Activated naive CD4-positive, alpha-beta T cell treated with anti-CD3 and anti-CD28 coated beads, Interleukin-2, amount 50 U/mL, for 16 hours (primary cell): ENCODE measurements around the gene LCE3A.
"Not testable (repeated sequence)": the region's sequence is repeated elsewhere in the genome, so short reads cannot be mapped to it uniquely, and the experiment has no call there.

Source experiments
- DNase-seq: peaks from one replicate; pipeline ENCODE4 v3.0.0-alpha.2; 2020

LCE3A gene, protein sequence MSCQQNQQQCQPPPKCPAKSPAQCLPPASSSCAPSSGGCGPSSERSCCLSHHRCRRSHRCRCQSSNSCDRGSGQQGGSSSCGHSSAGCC

DNA sequence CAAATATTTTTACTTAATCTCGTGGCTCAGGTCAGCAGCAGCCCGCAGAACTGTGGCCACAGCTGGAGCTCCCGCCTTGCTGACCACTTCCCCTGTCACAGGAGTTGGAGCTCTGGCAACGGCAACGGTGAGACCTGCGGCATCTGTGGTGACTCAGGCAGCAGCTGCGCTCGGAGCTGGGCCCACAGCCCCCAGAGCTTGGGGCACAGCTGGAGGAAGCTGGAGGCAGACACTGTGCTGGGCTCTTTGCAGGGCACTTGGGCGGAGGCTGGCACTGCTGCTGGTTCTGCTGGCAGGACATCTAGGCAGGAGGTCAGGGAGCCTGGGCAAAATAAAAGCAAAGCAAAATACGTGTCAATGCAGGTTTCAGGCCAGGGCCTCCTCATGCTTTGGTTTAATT lies at the start of gene LCE3A:
Gene LCE3A (minus strand): TSS at position 301 of the 400 bp plus-strand sequence. CDS start 0 bp downstream, at position 301.
- no peak for DNase-seq

DNA sequence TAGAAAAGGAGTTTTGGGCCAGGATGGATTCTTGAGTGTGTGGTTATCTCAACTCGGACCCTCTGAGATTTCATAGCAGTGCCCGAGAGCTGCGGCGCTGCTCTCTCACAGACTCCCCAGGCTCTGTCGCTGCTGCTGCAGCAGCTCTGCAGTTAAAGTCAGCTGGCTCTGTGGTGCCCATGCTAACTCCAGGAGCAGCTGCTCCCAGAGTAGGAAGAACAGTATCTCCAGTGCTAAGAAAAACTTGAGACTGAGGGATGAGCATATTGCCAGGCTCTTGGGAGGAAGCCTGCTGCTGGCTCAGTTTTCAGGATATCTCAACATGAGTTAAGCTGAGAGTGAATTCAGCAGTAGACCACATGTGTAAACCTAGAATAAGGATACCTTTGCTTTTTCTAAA lies 44.7 kb upstream of the LCE3A start:
- DNase-seq: no peak

DNA sequence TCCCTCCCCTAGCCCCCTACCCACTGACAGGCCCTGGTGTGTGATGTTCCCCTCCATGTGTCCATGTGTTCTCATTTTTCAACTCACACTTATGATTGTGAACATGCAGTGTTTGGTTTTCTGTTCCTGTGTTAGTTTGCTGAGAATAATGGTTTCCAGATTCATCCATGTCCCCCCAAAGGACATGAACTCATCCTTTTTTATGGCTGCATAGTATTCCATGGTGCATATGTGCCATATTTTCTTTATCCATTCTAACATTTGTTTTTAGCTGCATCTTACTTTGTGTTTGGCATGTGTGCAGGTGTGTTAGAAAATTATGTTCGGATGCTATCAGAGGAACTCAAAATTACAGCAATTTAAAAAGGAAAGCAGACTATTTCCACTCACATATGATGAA lies 43.3 kb upstream of the LCE3A start:
- not testable (repeated sequence) for DNase-seq

DNA sequence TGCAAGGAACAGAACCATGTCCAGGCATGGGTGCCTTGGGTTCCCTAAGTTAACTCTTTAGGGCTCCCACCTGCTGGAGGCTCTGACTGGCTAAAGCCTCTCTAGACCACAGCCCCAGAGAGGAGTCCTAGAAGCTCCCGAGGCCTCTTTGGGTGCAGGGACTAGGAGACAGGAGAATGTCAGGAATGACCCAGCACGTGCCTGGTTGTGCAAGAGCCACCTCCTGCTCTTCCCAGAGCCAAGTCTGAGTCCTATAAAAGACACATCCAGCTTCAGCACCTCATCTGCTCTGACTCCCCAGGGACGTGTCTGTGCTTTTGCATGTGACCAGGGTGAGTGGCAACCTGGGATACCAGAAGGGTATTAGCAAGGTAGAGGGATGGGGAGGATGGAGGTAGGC lies 40.2 kb upstream of the LCE3A start, which contains the start of gene LCE2D:
Gene LCE2D (plus strand): TSS at position 283 of the 400 bp plus-strand sequence. CDS start 726 bp downstream, outside the sequence.
- no peak for DNase-seq

DNA sequence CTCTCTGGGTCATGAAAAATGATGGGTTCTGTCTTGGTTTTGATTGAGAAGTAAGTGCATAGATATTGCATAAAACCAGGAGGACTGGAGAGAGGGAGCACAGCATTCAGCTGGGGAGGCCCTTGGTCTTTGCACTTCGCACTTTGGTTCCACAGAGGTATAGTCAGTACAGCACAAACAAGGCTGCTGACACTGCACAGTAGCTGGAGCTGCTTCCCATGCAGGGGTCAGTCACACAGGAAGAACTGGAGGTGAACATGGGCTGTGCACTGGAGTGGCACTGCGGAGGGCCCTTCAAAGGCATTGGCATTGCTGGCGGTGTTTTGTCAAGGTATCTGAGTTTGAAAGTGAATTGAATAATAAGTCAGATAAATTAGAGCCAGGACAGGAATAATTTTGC lies 35.7 kb upstream of the LCE3A start:
- no peak for DNase-seq

DNA sequence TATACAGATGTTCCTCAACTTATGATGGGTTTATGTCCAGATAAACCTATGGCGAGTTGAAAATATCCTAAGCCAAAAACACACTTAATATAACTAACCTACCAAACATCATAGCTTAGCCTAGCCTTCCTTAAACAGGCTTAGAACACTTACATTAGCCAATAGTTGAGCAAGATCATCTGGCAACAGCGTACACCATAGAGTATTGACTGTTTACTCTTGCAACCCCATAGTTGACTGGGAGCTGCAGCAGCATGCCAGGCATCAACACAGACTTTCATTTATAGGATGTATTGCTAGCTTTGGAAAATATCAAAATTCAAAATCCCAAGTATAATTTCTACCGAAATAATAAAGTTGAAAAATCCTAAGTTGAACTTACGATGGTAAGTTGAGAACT lies 34.8 kb upstream of the LCE3A start:
- no peak for DNase-seq

DNA sequence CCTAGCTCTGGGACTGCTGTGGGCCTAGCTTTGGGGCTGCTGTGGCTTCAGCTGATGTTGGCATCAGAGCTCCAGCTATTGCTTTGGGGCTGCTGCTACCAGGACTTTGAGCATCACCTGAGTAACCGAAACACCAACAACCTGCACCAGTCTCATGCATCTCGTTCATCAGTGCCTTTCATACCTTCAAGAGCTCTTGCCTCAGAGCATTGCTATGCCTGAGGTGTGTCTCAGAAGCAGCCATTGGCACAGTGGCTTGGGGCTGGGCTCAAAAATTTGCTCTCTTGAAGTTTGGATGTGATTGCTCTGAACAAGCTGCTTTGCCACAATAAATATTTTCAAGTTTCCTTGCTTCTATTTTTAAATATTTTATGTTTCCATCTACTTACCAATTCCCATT lies 33.6 kb upstream of the LCE3A start:
- no peak for DNase-seq

DNA sequence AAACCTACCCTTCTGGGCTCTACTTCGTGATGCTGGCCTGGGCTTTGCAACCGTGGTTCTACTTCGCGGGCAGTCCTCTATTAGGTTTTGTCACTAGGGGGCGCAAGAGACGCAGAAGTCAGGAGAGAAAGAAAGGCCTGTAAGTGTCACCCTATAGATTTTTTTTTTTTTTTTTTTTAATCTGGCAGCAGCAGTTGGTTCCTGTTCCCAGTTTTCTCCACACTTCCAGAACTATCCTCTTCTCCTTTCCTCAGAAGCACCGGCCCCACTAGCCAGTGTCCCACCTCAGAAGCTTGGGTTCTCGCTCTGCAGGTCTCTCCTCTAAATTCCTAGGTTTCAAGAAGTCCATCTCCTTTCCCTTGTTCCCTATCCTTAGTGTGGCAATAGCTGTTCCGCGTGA lies 31.2 kb upstream of the LCE3A start:
- DNase-seq: peak; percentile 26

DNA sequence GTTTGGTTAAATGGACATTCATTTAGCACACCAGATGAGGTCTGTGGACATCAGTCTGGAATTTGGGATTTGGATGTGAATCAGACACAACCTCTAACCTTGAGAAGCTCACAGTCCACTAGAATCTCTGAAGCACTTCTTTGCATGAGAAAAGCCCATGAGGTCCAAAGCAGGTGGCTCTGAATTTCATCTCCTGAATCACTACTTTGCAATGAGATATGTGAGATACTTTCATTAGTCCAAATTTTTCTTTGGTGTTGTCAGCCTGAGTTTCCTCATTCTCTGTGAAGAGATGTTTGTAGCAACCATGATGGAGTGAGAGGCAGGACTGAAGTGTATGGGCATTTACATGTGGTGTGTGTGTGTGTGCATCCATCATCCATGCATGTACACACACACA lies 23.8 kb upstream of the LCE3A start:
- DNase-seq: no peak

DNA sequence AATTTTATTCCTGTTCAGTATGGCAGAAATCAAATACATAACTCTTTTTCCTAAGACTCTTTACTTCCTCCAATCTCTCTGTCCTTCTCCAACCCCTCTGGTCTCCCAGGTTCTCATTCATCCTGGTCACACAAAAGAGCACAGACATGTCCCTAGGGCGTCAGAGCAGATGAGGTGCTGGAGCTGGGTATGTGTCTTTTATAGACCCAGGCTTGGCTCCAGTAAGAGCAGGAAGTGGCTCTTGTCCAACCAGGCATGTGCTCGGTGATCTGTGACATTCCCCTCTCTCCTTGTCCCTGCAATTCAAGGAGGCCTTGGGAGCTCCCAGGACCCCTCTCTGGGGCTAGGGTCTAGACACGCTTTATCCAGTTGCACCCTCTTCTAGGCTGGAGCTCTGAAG lies 22.2 kb upstream of the LCE3A start:
- no peak for DNase-seq

DNA sequence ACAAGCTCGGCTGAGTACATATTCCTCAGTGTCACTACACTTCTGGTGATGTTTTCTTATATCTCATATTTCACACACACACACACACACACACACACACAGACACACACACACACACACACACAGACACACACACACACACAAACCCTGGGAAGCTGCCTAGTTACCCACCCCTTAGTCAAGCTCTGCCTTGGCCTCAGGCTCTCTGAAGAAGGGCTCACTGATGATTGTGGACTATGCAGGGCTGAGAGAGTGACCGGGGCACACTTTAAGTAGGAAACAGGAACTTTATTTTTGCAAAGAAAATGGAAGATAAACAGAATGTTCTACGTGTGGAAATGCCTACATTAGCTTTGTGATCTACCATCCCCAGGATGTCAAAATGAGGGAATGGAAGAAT lies 21.0 kb upstream of the LCE3A start:
- DNase-seq: no peak

DNA sequence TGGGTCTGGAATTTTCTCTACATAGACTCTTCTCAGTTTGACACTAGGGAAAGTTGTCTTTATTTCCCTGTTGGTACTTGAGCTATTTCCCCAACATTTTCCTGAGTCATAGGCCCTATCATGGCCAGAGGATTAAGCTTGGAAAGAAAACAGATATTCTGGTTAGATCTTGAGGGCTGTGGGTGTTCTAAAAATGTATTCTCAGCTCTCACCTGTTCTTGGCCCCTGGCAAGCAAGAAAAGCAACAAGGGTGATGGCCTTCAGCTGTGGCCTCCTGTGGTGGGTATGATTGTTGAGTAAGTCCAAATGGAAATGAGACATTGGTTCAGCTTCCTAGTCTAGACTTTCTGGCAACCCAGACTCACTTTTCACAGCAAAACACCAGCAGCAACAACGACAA lies 17.4 kb upstream of the LCE3A start:
- DNase-seq: no peak

DNA sequence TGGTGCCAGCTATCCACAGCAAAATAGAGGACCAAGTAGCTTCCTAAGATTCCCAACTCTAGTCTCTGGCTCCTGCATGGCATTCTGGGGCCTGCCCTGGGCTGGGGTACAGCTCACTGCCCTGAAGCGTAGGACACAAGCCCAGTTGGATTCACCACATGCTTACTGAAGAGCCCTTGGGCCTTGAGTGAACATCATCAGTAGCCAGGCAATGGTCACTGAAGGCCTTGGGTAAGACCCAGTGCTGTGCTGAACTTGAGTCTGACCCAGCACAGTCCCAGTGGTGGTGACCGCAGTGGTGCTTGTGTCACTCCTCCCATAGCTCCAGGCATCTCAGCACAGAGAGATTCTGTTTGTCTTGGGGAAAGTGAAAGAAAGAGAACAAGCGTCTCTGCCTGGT lies 7.7 kb upstream of the LCE3A start:
- no peak for DNase-seq

DNA sequence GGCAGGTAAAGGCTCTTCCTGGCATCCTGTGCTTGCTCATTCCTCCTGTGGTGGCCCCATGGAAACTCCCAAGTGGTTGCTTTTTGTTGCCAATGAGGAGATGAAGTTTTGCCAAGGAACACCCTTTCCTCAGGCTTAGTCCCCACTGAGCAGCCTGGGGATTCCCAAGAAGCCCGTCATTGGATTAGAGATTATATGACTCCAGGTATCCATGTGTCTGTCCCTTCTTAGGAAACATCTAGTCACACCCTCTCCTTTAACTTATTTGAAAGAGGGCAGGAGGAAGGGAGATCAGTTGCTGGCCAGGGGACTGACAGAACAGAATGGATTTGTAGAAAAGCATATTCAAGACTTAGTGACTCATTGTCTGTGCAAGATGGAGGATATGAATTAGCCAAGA lies 3.8 kb upstream of the LCE3A start:
- DNase-seq: no peak

DNA sequence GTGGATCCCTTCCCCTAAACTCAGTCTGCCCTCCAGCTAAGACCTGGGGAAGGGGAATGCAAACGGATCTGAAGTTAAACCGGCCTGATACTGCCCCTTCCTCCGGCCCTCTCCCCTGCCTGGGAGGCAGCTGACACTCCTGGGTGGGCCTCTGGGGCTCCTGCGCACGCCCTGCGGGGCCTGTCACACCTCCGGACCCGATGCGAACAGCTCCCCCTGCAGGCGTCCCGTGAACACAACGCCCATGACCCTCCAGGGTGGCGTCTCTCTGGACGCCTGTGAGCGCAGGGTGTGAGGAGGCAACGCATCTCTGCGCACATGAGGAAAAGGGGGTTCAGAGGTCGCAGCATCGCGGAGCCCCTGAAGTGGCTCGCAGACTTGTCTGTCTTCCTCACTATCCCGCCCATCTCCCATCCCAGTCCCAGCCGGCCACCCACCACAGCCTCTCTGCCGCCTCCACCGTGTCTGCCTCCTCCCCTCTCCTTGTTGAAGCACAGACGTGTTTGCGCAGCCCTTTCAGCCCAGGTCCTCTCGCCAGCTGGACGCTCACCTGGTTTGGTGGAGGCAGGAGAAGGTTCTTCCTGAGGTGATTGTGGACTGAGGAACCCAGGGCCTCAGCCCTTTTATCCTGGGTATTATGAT lies 421 bp upstream of the LCE3A start:
- DNase-seq: no peak

DNA sequence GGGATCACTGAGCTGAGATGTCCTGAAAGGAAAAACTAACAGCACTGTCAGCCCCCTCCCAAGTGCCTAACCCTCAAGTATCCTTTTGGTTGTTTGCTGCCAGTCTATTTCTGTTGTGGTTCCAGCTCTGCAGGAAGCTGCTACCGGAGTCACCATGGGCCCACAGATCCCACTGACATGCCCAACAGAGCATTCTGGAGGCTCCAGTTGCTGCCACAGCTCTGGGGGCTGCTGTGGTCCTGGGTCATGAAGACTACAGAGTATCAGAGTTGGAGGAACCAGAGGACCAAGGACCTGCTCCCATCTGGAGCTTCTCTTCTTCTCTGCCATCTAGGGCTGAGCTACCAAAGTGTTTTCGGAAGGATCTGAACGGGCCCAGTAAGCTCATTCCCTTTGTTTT lies 910 bp downstream of the LCE3A start:
- DNase-seq: no peak

DNA sequence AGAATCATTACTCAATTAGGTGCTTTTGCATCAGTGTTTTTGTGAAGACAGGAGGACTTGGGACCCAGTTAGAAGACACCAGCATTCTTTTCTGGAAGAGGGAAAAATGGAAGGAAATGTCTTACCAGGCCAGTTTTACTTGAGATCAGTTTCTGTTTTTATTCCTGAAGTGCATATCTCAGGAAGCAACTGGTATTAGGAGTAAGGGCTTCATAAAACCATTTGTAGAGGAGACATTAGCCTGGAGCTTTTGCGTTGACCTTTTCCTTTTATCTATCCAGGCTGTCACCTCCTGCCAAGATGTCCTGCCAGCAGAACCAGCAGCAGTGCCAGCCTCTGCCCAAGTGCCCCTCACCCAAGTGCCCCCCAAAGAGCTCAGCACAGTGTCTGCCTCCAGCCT lies 9.4 kb downstream of the LCE3A start, which contains the start of gene LCE3B:
Gene LCE3B (plus strand): TSS at position 301 of the 400 bp plus-strand sequence. CDS start 0 bp downstream, at position 301.
- DNase-seq: no peak

DNA sequence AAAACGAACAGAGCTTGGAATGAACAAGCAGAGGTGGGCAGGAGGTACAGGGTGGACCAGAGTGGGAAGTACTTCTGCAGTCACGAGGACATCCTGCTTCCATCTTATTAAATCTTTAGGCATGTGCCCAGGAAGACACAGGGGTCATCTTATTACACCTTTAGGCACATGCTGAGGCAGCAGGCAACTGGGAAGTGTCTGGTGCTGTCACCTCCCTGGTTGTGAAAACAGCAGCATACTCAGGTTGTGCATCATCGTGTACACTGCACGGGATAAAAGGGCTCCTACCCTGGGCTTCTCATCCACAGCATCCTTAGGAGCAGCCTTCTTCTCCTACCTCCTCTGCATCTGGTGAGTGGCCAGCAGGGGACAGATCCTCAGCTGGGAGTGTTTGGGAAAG lies 23.0 kb downstream of the LCE3A start, which contains the start of gene LCE3C:
Gene LCE3C (plus strand): TSS at position 301 of the 400 bp plus-strand sequence. CDS start 498 bp downstream, outside the sequence.
- DNase-seq: no peak

DNA sequence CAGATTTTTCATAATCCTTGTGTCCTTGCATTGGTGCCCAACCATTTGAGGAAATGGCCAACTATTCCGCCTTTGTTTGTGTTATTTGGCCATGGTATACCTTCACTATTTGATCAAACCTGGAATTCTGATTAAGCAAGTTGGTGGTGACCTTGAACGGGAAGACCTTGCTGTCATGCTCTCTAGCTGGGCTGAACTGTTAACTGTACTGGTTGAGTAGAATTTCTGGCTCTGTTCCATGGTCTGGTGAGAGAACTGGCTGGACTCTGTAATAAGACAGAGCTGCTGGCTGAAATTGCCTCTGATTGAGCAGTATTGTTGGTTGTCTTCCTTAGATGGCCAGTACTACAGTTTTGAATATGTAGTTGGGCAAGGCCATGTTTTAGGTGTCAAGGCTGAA lies 25.9 kb downstream of the LCE3A start:
- no peak for DNase-seq

DNA sequence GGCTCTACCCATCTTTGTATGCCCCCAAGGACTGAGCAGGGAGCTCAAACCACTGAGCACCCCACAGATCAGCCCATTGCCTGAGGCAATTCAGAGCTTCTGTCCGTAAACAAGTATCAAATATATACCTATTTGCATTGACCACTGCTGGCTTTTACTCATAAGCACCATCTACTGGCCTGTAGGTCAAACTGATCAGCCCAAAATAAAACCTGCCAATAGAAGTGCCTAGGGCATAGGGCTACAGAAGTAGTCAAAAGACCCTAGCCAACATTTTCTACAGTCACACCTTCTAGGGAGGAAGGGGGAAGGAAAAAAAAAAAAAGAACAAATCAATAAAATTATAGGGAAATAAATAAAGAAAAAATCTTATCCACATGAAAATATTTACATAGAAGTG lies 37.3 kb downstream of the LCE3A start:
- no peak for DNase-seq

DNA sequence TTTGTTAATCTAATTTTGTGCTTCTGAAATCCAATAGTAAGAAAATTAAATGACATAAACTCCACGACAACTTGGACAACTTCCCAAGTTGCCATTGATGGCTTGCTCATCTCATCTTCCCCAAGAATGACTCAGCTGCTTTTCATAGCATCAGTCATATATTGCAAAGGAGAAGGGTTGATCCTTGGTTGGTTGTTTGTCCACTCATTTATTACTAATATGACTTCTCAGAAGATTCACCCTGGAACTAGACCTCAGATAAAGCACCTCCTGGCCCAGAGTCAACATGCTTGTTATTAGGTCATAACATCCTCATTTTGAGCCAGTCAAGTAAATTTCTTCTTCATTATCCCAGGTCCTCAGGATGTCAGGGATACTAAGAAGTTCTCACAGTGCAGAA lies 40.3 kb downstream of the LCE3A start:
- no peak for DNase-seq

DNA sequence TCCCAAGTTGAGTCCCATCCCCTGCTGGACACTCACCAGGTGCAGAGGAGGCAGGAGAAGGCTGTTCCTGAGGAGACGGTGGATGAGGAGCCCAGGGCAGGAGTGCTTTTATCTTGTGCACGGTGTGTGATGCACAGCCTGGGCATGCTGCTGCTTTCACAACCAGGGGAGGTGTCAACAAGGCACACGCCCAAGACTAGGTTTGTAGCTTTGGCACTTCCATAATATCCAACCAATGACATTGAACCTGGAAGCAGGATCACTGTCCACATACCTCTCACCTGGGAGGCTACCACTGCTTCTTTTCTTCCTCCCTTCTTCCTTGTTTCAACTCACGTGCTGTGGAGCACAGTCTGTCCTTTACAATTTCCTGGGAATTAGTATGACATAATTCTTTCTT lies 42.5 kb downstream of the LCE3A start, which contains the start of gene LCE3D:
Gene LCE3D (minus strand): TSS at position 84 of the 400 bp plus-strand sequence. CDS start 580 bp downstream, outside the sequence.
- DNase-seq: no peak

DNA sequence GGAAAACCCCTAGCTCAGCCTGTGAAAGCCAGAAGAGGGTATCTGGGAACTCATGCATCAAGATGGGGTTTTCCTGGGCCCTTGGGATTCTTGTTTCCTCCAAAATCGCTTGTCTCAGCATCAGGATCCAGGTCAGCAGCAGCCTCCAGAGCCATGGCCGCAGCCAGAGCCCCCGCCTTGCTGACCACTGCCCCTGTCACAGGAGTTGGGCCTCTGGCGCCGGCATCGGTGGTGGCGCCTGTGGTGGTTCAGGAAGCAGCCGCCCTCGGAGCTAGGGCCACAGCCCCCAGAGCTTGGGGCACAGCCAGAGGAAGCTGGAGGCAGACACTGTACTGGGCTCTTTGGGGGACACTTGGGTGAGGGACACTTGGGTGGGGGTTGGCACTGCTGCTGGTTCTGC lies 43.4 kb downstream of the LCE3A start:
- DNase-seq: not testable (repeated sequence)

DNA sequence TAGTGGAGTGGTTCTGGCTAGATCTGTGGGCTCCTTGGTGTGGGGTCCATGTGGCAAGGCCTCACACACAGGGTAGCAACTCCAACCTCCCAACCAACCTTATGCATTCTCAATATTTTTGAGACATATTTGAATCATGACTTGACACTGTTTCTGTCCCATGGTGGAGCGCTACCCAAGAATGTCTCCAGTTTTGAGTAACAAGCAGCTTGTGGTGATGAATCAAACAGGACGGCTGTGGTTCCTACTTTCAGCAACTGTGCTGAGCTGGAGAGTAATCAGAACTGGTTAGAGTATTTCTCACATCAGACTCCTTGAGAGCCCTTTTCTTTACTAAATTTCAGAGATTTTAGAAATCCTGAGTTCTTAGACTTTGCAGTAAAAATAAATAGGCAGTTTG lies 45.7 kb downstream of the LCE3A start:
- DNase-seq: no peak
